ENCODE data around the gene RHBG. TPM values are rescaled to one million over a fixed set of nuclear protein-coding genes. Genes with fewer than 3 reads are reported as not detected.

The RHBG gene
- total RNA-seq, 4 donors from 2014 or later: not detected

GRCh38 chr1:156356875-156357534, 12.0 kb upstream of the RHBG start:
- H3K4me1 ChIP-seq: peaks cover 0 to 6% of the 10 kb centered on the region in 2 donors
- H3K4me3 ChIP-seq (replicated peaks in 1 of 3): no peak overlapping the region
- intact Hi-C loops (cut with DNase I): no loop called here
- WGBS, 2 donors: 10 to 11% methylated on average over 18 to 22 of the region's 22 CpGs
- H3K9me3 ChIP-seq: no peaks in the 10 kb centered on the region
- no peak overlapping the region for H3K27ac ChIP-seq
- TF ChIP-seq POLR2A (IDR thresholded peaks at IDR 0.05) (no peak), CTCF (IDR thresholded peaks at IDR 0.05) (peak; percentile 22 to 84 (median 64))
- H3K27me3 ChIP-seq: no peaks in the 10 kb centered on the region
- peak; percentile 77 to 79 for DNase-seq
- H3K36me3 ChIP-seq: no peaks in the 10 kb centered on the region

- H3K36me3 ChIP-seq: no peaks in the 10 kb centered on the region
- H3K4me1 ChIP-seq: peaks cover 0 to 6% of the 10 kb centered on the region in 2 donors
- no peak for DNase-seq
- no peaks in the 10 kb centered on the region for H3K9me3 ChIP-seq
- intact Hi-C loops (cut with DNase I): no loop called here
- H3K27ac ChIP-seq: no peak overlapping the region
- H3K4me3 ChIP-seq (replicated peaks in 1 of 3): no peak overlapping the region
- 94% methylated on average over 2 of the region's 2 CpGs for WGBS, 2 donors
- TF ChIP-seq POLR2A (IDR thresholded peaks at IDR 0.05) (no peak), CTCF (IDR thresholded peaks at IDR 0.05) (no peak)
- no peaks in the 10 kb centered on the region for H3K27me3 ChIP-seq
These were observed 11.0 kb upstream of the RHBG start for GRCh38 chr1:156357977-156358376.

- H3K36me3 ChIP-seq: no peaks in the 10 kb centered on the region
- 96 to 100% methylated on average over 1 of the region's 1 CpG for WGBS, 2 donors
- no peak for TF ChIP-seq CTCF (IDR thresholded peaks at IDR 0.05)
- no peak for TF ChIP-seq POLR2A (IDR thresholded peaks at IDR 0.05)
- H3K27ac ChIP-seq: no peak overlapping the region
- no peaks in the 10 kb centered on the region for H3K27me3 ChIP-seq
- DNase-seq: no peak
- intact Hi-C loops (cut with DNase I): no loop called here
- no peak overlapping the region for H3K4me3 ChIP-seq (replicated peaks in 1 of 3)
- peaks cover 0 to 6% of the 10 kb centered on the region in 2 donors for H3K4me1 ChIP-seq
- no peaks in the 10 kb centered on the region for H3K9me3 ChIP-seq
These were observed 10.4 kb upstream of the RHBG start for GRCh38 chr1:156358641-156359040.

- Histone ChIP-seq H3K27ac (no peak overlapping the region), H3K4me3 (replicated peaks in 1 of 3) (no peak overlapping the region), H3K27me3 (no peaks in the 10 kb centered on the region), H3K36me3 (no peaks in the 10 kb centered on the region), H3K9me3 (no peaks in the 10 kb centered on the region), H3K4me1 (peaks cover 0 to 6% of the 10 kb centered on the region in 2 donors)
- no peak for DNase-seq
- intact Hi-C loops (cut with DNase I): no loop called here
- 92 to 100% methylated on average over 3 of the region's 3 CpGs for WGBS, 2 donors
- TF ChIP-seq POLR2A (IDR thresholded peaks at IDR 0.05): no peak
- no peak for TF ChIP-seq CTCF (IDR thresholded peaks at IDR 0.05)
These were observed 9.8 kb upstream of the RHBG start for GRCh38 chr1:156359249-156359648.

- intact Hi-C loops (cut with DNase I): no loop called here
- Histone ChIP-seq H3K4me1 (peaks cover 0 to 6% of the 10 kb centered on the region in 2 donors), H3K27me3 (no peaks in the 10 kb centered on the region), H3K9me3 (no peaks in the 10 kb centered on the region), H3K36me3 (no peaks in the 10 kb centered on the region), H3K27ac (no peak overlapping the region), H3K4me3 (replicated peaks in 1 of 3) (no peak overlapping the region)
- TF ChIP-seq POLR2A (IDR thresholded peaks at IDR 0.05): no peak
- peak in 1 of 2 donors; percentile 4 for DNase-seq
- WGBS, 2 donors: 32 to 39% methylated on average over 6 of the region's 6 CpGs
These were observed 9.0 kb upstream of the RHBG start for GRCh38 chr1:156359973-156360372.
